ENCODE data around the gene ATP5F1B. TPM values are rescaled to one million over a fixed set of nuclear protein-coding genes. Genes with fewer than 3 reads are reported as not detected.

ATP5F1B gene
- total RNA-seq, 4 donors from 2014 or later, result 293 to 326 (median 296) TPM

GRCh38 chr12:56591126-56591525 is 54.7 kb downstream of the ATP5F1B start:
- no peak for TF ChIP-seq POLR2A (IDR thresholded peaks at IDR 0.05)
- TF ChIP-seq EP300 (IDR thresholded peaks at IDR 0.05), result no peak
- no peak for TF ChIP-seq CTCF (IDR thresholded peaks at IDR 0.05)
- peak overlapping the region; percentile 50 to 90 (median 81) for H3K27ac ChIP-seq
- H3K9me3 ChIP-seq, result no peaks in the 10 kb centered on the region
- no peaks in the 10 kb centered on the region for H3K27me3 ChIP-seq
- peaks cover 0 to 34% (median 8%) of the 10 kb centered on the region in 3 donors for H3K36me3 ChIP-seq
- no peak for DNase-seq (ENCODE audit: low spot score in 2 of 2)
- H3K4me1 ChIP-seq, result peaks cover 0 to 81% (median 32%) of the 10 kb centered on the region in 4 donors
- H3K4me3 ChIP-seq, result no peak overlapping the region
- WGBS, 2 donors, result 47 to 61% methylated on average over 5 of the region's 5 CpGs

- WGBS, 2 donors, result 45 to 47% methylated on average over 3 of the region's 3 CpGs
- Histone ChIP-seq H3K27me3 (no peaks in the 10 kb centered on the region), H3K36me3 (peaks cover 0 to 28% (median 8%) of the 10 kb centered on the region in 3 donors), H3K9me3 (no peaks in the 10 kb centered on the region), H3K4me3 (no peak overlapping the region), H3K27ac (peak overlapping the region; percentile 50 to 90 (median 81)), H3K4me1 (peaks cover 0 to 81% (median 32%) of the 10 kb centered on the region in 4 donors)
- DNase-seq (ENCODE audit: low spot score in 2 of 2), result no peak
- TF ChIP-seq EP300 (IDR thresholded peaks at IDR 0.05) (no peak), CTCF (IDR thresholded peaks at IDR 0.05) (no peak), POLR2A (IDR thresholded peaks at IDR 0.05) (no peak)
Observed at GRCh38 chr12:56590237-56590830, 55.5 kb downstream of the ATP5F1B start.

GRCh38 chr12:56589783-56590182 is 56.0 kb downstream of the ATP5F1B start:
- DNase-seq (ENCODE audit: low spot score in 2 of 2), result no peak
- Histone ChIP-seq H3K36me3 (peaks cover 0 to 28% (median 8%) of the 10 kb centered on the region in 3 donors), H3K27ac (peak overlapping the region; percentile 50 to 90 (median 81))

More at GRCh38 chr12:56589783-56590182, 56.0 kb downstream of the ATP5F1B start:
- TF ChIP-seq CTCF (IDR thresholded peaks at IDR 0.05) (no peak), POLR2A (IDR thresholded peaks at IDR 0.05) (no peak), EP300 (IDR thresholded peaks at IDR 0.05) (no peak)
- WGBS, 2 donors, result 63 to 74% methylated on average over 1 of the region's 1 CpG
- no peak overlapping the region for H3K4me3 ChIP-seq
- peaks cover 0 to 81% (median 32%) of the 10 kb centered on the region in 4 donors for H3K4me1 ChIP-seq
- no peaks in the 10 kb centered on the region for H3K9me3 ChIP-seq
- no peaks in the 10 kb centered on the region for H3K27me3 ChIP-seq

Small RNA genes lying within 50 kb of the gene (small RNA-seq; reads per million reads assigned to genes)
- gene RN7SL809P (not detected), gene RNU6-343P (not detected), gene SNORD59A (26,412 reads per million, percentile 100 among the genes with 10 or more reads in this experiment)

Other genes with a start within 250 kb of the ATP5F1B start
- gene TIMELESS, start 196.6 kb downstream of the ATP5F1B start, total RNA-seq, result 1 to 10 TPM; 3.6 to 5.1 (median 4.2) TPM
- not detected for gene MIP, start 191.3 kb downstream of the ATP5F1B start, total RNA-seq
- gene SPRYD4, start 177.4 kb downstream of the ATP5F1B start, total RNA-seq, result 1 to 10 TPM; 2.4 to 3.1 (median 2.8) TPM
- 1 to 10 TPM in 3 of 4 donors, not detected in 1; 2.1 to 3.1 (median 2.1) TPM for gene GLS2, start 157.8 kb downstream of the ATP5F1B start, total RNA-seq
- 10 to 100 TPM; 22.8 to 39.0 (median 31.8) TPM for gene RBMS2, start 124.2 kb downstream of the ATP5F1B start, total RNA-seq
- gene BAZ2A, start 15.7 kb downstream of the ATP5F1B start, total RNA-seq, result 100 to 1,000 TPM; 117 to 178 (median 159) TPM
- gene PTGES3, start 42.3 kb upstream of the ATP5F1B start, total RNA-seq, result 10 to 100 TPM; 71.0 to 84.0 (median 77.2) TPM
- 1,000 to 10,000 TPM in 1 of 4 donors, 100 to 1,000 TPM in 3; 829 to 1,085 (median 948) TPM for gene NACA, start 79.3 kb upstream of the ATP5F1B start, total RNA-seq
- 10 to 100 TPM in 1 of 4 donors, 1 to 10 TPM in 3; 2.4 to 10.1 (median 6.1) TPM for gene PRIM1, start 106.3 kb upstream of the ATP5F1B start, total RNA-seq
- 1 to 10 TPM in 2 of 4 donors, under 1 TPM in 1, not detected in 1; 0.20 to 1.2 (median 1.0) TPM for gene HSD17B6, start 117.3 kb upstream of the ATP5F1B start, total RNA-seq

Data from tibial nerve (tissue), 4 donors.